Measurements from ENCODE around the gene KCNA5.

Gene KCNA5

GRCh38 chr12:5027046-5027821 is 16.4 kb upstream of the KCNA5 start:
- DNase-seq, result no peak

- no peak for DNase-seq
These were observed 13.6 kb upstream of the KCNA5 start for GRCh38 chr12:5030066-5030465.

DNA sequence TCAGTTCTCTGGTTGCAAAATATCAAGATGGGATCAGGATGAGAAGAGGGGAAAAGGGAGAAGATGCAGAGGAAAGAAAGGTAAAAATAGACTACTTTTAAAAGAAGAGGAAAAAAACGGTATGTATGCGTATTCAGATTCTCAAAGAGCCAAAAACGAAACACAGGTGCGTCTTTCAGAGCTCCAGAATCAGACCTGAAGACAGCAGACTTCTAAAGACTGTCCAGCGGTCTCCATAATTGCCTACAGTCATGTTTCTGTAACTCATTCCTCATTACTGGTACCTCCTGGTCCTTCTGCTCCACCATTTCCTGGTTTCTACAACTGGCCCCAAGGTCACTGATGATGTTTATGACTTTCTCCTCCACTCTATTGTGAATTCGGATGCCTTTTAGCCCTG is 12.4 kb upstream of the KCNA5 start:
- no peak for DNase-seq

DNA sequence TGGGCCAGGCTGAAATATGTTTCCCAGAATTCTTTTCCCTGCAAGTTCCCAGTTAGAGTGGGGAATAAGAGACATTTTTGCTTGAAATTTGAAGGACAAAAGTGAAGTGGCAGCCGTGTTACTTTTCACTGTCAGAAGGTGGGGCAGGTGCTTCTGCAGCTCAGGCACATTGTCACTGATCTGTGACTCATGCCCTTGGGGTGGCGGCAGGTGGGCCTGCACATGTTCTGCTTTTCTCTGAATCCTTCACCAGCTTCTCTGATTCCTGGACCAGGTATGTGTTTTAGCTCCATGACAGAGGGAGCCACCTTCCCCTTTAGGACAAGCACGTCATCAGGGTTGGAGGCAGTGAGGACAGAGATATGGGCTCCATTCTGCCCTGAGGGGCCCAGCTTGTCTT is 11.7 kb upstream of the KCNA5 start:
- no peak for DNase-seq

DNA sequence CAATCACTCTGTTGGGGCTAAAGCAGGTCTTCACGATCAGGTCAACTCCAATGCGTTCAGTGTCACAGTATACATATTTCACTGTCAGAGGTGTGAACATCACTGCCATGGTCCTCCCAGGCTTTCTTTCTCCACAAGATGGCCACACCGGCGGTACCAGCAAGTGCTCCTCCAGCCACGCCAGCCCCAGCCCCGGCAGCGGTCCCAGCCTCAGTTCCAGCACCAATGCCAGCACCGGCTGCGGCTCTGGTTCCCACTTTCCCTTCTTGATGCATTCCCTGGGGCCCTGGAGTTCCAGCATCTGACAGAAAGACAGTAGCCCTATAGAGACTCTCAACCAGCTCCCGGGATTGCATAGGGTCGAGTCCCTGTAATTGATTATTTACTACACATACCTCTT is 10.9 kb upstream of the KCNA5 start:
- DNase-seq, result no peak

DNA sequence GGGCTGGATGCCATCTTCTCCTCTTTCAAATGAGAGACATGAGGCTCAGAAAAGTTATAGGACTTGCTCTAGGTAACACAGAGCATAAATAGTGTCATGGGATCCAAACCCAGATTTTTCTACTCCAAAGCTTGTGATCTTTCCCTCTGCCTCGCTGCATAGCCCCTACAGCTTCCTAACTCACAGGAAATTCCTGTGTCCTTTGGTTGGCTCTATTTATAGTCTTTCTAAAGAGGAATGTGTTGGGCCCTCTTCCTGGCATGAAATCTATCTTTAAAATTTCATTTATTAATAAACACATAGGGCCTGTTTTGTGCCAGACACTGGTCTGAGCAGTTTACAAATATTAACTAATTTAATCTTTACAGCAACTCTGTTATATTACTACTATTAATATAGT is 9.8 kb upstream of the KCNA5 start:
- DNase-seq, result no peak

- no peak for DNase-seq
These were observed 9.1 kb upstream of the KCNA5 start for GRCh38 chr12:5034603-5035002.

DNA sequence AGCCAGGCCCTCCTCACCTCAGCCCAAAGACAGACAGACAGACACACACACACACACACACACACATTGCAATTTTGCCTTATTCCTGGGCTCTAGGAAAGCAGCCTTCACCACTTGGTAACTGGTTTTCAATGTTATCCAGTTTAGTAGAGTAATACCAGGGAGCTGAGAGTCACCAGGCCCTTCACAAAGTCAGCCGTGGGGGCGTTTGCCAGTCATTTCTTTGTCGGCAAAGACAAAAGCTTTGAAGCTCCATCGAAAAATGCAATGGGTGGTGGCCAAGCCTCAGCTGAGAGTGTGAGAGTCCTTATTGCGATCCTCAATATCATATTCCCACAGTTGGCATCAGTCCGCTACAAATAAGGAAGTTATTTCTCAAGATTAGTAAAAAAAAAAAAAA is 8.1 kb upstream of the KCNA5 start:
- DNase-seq, result no peak

- DNase-seq, result no peak
These were observed 7.6 kb upstream of the KCNA5 start for GRCh38 chr12:5036031-5036430.

GRCh38 chr12:5037795-5038357 is 5.8 kb upstream of the KCNA5 start:
- no peak for DNase-seq

GRCh38 chr12:5038781-5039311 is 4.8 kb upstream of the KCNA5 start:
- no peak for DNase-seq

- DNase-seq, result no peak
These were observed 3.9 kb upstream of the KCNA5 start for GRCh38 chr12:5039815-5040214.

DNA sequence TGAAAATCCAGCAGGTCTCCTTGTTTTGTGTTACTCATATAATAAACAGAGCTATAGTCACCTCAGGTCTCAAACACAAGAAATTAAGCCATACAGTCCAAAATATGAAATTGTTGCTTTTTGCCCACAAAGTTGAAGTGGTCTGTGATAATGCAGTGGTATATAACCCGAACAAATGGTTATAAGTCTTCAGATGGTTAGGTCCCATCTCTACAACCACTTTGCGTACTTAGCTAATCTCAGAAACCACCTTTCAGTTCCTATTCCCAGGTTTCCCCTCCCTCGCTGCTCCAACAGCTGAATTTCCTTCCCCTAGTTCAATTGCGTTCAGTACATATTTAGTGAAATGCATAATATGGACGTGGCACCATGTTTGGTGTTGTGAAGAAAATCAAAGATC is 3.3 kb upstream of the KCNA5 start:
- no peak for DNase-seq

DNA sequence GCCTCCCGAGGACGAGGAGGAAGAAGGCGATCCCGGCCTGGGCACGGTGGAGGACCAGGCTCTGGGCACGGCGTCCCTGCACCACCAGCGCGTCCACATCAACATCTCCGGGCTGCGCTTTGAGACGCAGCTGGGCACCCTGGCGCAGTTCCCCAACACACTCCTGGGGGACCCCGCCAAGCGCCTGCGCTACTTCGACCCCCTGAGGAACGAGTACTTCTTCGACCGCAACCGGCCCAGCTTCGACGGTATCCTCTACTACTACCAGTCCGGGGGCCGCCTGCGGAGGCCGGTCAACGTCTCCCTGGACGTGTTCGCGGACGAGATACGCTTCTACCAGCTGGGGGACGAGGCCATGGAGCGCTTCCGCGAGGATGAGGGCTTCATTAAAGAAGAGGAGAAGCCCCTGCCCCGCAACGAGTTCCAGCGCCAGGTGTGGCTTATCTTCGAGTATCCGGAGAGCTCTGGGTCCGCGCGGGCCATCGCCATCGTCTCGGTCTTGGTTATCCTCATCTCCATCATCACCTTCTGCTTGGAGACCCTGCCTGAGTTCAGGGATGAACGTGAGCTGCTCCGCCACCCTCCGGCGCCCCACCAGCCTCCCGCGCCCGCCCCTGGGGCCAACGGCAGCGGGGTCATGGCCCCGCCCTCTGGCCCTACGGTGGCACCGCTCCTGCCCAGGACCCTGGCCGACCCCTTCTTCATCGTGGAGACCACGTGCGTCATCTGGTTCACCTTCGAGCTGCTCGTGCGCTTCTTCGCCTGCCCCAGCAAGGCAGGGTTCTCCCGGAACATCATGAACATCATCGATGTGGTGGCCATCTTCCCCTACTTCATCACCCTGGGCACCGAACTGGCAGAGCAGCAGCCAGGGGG is 979 bp downstream of the KCNA5 start:
- no peak for DNase-seq

DNA sequence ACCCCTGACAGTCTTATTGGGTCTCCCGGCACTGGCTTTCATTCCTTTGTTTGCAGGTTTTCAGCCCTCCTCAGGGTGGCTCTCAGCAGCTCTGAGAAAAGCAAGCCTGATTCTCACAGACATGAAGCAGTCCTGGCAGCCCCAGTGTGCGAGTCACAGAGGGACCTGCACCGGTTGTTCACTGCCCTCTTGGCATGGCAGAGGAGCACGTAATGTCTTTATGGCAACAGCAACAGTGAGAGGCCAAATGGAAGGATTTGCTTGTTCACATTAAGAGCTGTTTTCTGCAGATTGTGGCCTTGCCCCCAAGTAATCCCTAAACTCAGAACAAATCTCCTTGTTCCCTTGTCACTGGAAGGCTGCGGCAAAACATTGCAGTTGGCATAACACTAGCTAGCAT is 3.4 kb downstream of the KCNA5 start:
- no peak for DNase-seq

DNA sequence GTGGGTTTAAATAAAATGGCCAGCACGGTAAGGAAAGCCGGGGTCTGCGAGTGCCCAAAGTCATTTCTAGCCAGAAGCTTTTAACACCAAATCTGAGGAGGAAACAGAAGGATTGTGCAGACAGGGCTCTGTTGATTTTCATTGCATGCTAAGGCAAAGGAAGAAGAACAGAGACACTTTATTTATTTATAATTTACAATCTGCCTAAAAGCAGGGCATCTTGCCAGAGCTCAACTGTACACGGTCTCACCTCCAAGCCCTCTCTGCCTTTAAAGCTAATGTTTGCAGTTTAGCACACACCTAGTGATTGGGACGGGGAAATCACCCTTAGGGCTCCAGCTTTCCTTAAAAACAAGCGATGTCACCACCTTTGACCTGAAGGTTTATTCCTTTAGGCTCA is 4.0 kb downstream of the KCNA5 start:
- no peak for DNase-seq

GRCh38 chr12:5050542-5050941 is 6.9 kb downstream of the KCNA5 start:
- DNase-seq, result no peak

- DNase-seq, result no peak
These were observed 7.7 kb downstream of the KCNA5 start for GRCh38 chr12:5051334-5051733.

DNA sequence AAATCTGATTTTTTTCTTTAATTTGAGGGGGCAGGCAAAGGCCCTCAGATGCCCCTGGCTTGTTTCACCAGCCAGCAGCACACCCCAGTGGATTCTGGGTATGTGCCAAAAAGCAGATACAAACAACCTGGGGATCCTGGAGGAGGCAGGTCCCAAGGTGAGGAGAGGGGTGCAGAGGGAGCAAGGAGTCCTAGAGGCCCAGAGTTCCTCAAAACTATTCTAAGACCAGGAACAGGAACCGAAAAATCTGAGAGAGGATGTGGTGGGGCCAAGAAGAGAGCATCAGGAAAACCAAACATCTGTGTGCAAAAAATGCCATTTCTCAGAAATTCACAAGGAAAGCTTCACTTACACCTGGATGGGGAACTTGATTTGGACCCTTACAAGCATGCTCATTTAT is 8.2 kb downstream of the KCNA5 start:
- DNase-seq, result no peak

DNA sequence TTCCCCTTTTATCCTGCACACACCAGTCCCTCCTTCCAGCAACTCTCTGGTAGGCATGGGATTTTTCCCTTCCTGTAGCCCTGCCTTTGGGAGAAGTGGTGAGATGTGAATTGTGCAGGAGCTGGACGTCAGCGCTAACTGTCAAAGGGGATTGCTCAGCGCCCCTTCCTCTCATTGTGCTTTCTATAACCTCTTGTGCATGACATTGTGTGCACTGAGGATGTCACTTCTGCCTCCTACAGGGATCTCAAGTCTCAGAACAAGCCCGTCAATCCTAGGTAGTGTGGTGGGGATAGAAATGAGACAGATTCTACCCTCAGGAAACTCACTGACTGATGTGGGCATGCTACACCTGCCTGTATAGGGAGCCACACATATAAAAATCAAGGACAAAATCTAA is 8.7 kb downstream of the KCNA5 start:
- DNase-seq, result no peak

GRCh38 chr12:5059358-5059757 is 15.7 kb downstream of the KCNA5 start:
- no peak for DNase-seq

DNA sequence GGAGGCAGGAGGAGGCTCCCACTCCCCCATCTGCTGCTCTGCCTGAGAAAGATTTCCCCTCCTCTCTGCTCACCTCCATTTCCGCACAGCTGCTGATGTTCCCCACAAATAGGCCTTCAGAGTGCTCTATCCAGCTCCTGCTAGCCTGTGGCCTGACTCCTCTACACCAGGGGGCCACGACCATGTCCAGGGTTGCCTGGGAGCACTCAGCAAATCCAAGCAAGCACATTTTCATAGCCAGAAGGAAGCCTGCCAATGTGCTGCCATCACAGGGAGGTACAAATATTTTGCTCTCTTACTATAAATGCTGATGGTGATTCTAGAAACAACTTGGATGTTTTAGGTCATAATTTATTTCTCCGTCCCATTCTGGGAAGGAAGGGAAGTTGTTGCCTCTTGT is 17.3 kb downstream of the KCNA5 start:
- no peak for DNase-seq

DNA sequence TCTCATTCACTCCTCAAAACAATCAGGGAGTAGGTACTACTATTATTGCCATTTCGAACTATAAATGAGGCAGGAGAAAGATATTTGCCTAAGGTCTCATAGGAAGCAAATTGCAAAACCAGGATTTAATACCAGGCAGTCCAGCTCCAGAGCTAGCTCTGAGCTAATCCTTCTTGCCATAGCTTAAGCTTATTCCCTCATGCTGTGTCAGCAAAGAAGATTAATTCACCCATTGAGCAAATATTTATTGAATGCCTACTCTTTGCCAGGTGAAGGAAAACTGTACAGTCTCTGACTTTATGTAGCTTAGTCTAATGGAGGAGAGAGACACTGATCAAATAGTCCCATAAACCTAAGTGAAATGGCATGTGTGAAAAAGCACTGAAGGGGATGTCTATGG is 19.5 kb downstream of the KCNA5 start:
- DNase-seq, result no peak
